ENCODE results near the gene E4F1.

DNA sequence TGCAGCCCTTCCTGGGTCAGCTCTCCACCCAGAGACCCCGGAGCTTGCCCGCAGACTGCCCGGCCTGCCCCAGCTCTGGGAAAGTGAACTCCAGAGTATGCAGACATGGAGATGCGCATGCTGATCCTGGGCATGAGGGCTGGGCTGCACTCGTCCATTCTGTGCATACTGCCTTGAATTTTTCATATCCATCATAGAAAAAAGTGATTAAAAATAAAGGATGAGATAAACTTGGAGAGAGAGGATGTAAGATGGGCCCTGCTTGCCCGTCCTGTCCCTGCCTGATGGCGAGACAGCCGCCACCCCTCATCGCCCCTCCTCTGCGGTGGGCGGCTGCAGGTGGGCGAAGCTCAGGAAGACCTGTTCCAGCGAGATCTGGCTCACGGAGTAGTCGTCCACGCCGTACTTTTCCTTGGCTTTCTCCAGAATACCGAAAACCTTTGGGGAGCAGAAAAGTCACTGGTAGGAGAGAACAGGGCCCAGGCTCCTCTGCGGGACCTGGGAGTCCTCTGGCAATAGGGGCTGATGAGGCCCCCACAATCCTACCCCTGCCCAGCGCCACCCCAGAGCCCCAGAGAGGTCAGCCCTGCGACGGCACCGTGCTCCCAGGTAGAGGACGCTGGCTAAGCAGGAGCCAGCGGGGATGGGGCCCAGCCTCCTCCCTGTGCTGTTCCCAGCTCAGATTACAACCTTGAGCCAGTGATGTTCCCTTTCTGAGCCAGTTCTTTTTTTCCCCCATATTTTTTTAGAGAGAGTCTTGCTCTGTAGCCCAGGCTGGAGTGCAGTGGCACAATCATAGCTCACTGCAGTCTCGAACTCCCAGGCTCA, 53.2 kb downstream of the E4F1 start:
- TF ChIP-seq ZFP30 (CRISPR knock-in tag; IDR thresholded peaks at IDR 0.05) = no peak
- TF ChIP-seq, protein P1, sequence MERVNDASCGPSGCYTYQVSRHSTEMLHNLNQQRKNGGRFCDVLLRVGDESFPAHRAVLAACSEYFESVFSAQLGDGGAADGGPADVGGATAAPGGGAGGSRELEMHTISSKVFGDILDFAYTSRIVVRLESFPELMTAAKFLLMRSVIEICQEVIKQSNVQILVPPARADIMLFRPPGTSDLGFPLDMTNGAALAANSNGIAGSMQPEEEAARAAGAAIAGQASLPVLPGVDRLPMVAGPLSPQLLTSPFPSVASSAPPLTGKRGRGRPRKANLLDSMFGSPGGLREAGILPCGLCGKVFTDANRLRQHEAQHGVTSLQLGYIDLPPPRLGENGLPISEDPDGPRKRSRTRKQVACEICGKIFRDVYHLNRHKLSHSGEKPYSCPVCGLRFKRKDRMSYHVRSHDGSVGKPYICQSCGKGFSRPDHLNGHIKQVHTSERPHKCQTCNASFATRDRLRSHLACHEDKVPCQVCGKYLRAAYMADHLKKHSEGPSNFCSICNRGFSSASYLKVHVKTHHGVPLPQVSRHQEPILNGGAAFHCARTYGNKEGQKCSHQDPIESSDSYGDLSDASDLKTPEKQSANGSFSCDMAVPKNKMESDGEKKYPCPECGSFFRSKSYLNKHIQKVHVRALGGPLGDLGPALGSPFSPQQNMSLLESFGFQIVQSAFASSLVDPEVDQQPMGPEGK (CRISPR knock-in tag; IDR thresholded peaks at IDR 0.05; ENCODE audit: borderline replicate concordance) = no peak
- no peak for TF ChIP-seq SNAI2 (CRISPR knock-in tag; IDR thresholded peaks at IDR 0.05)
- no peak for TF ChIP-seq BACH2 (CRISPR knock-in tag; IDR thresholded peaks at IDR 0.05; ENCODE audit: borderline replicate concordance)
- TF ChIP-seq ZFP3 (CRISPR knock-in tag; IDR thresholded peaks at IDR 0.05) = no peak
- TF ChIP-seq ZNF565 (CRISPR knock-in tag; conservative IDR thresholded peaks at IDR 0.05; ENCODE audit: low read depth) = no peak
- no peak for TF ChIP-seq OSR1 (CRISPR knock-in tag; IDR thresholded peaks at IDR 0.05)
